H1 (cell line): ENCODE measurements around the gene DOCK10. TPM values are rescaled to one million over a fixed set of nuclear protein-coding genes. Genes with fewer than 3 reads are reported as not detected.

Source experiments
- BACH1 ChIP-seq: IDR thresholded peaks from 2 replicates; pipeline ENCODE4 v1.6.1; 2012; ENCODE audit warnings: low read length, improper control_type of control experiment
- CTCF ChIP-seq, 3 experiments: IDR thresholded peaks; 1 replicate in 2 of 3; 2 replicates in 1 of 3; pipeline versions ENCODE4 v1.5.1 to v1.6.1; 2011; ENCODE audit warnings: low read length in 3 of 3, mild to moderate bottlenecking in 3 of 3, inconsistent platforms in 2 of 3, low read depth in 1 of 3, moderate library complexity in 1 of 3; ENCODE audit not compliant: insufficient read depth in 1 of 3; ENCODE audit errors: control extremely low read depth in 1 of 3
- EZH2 ChIP-seq: fragments of 200-600 bp; sonication (generic); IDR thresholded peaks from 2 replicates; pipeline ENCODE4 v1.7.1; 2012; ENCODE audit warnings: low read depth, mild to moderate bottlenecking, moderate library complexity, low read length, inconsistent platforms; ENCODE audit not compliant: severe bottlenecking
- POU5F1 ChIP-seq: IDR thresholded peaks from 2 replicates; pipeline ENCODE4 v1.6.1; 2011; ENCODE audit warnings: low read depth, mild to moderate bottlenecking, low read length, moderate library complexity
- RFX5 ChIP-seq: IDR thresholded peaks from 2 replicates; pipeline ENCODE4 v1.6.1; 2011; ENCODE audit warnings: low read depth, low read length, improper control_type of control experiment, borderline replicate concordance
- SAP30 ChIP-seq: fragments of 300-600 bp; sonication (generic); IDR thresholded peaks from 2 replicates; pipeline ENCODE4 v1.7.1; 2012; ENCODE audit warnings: low read length, moderate library complexity, mild to moderate bottlenecking, inconsistent platforms; ENCODE audit not compliant: insufficient read depth, insufficient replicate concordance
- SP1 ChIP-seq: IDR thresholded peaks from 2 replicates; pipeline ENCODE4 v1.6.1; 2011; ENCODE audit warnings: low read depth, low read length
- SP4 ChIP-seq: IDR thresholded peaks from 2 replicates; pipeline ENCODE4 v1.6.1; 2012; ENCODE audit warnings: low read length, inconsistent platforms
- TBP ChIP-seq: IDR thresholded peaks from 2 replicates; pipeline ENCODE4 v1.6.1; 2011; ENCODE audit warnings: low read depth, low read length, improper control_type of control experiment
- polyA plus RNA-seq, 7 experiments: library from polyadenylated mRNA; depleted of rRNA in 3 of 7; stranded (reverse) in 5 of 7; unstranded in 2 of 7; fragments of >200 nt in 5 of 7; fragments of 200-250 nt in 2 of 7; gene quantifications; 1 replicate in 5 of 7; 2 replicates in 1 of 7; 4 replicates in 1 of 7; pipeline versions ENCODE4 v1.2.1 to v1.2.3, GENCODE V29; 2011 to 2013; ENCODE audit warnings: missing spikeins in 2 of 7, mixed read lengths in 2 of 7
- total RNA-seq: library from RNA; stranded (reverse); fragmentation: NEBNext Ultra II Directional; extraction: Animal tissue kit (Norgen Biotek cat#: 25700); gene quantifications from 2 replicates; pipeline ENCODE4 v1.2.1, GENCODE V29; 2021

DOCK10 gene
- total and polyA plus RNA-seq, 2 of the 8 experiments (the other 6 are each of a cell fraction or from before 2014, with no cell fraction given): 0.33 to 1.6 TPM

DNA sequence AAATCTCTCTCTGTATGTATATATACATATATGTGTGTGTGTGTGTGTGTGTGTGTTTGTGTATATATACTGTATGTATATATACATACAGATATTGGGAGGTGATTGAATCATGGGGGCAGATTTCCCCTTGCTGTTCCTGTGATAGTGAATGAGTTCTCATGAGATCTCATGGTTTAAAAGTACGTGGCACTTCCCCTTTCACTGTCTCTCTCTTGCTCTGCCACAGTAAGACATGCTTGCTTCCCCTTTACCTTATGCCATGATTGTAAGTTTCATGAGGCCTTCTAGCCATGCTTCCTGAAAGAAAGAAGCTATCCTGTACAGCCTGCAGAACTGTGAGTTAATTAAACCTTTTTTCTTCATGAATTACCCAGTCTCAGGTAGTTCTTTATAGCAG lies 307.3 kb downstream of the DOCK10 start (continued):
- no peak for TF ChIP-seq CTCF (IDR thresholded peaks at IDR 0.05; ENCODE audit: control extremely low read depth in 1 of 3, insufficient read depth in 1 of 3, low read depth in 1 of 3, low read length in 3 of 3)
- no peak for TF ChIP-seq SP1
- TF ChIP-seq RFX5: no peak
- no peak for TF ChIP-seq POU5F1
- TF ChIP-seq SAP30: no peak
- no peak for TF ChIP-seq EZH2
- TF ChIP-seq SP4: no peak
- no peak for TF ChIP-seq TBP
- TF ChIP-seq BACH1: no peak
